Heart left ventricle (tissue), 13 donors: ENCODE measurements around the gene FHL2.

Experiments used
- CTCF ChIP-seq, 12 donors: fragments of 200-600 bp; sonication (generic) in 4 of 12; IDR thresholded peaks; one replicate each; pipeline versions ENCODE4 v1.5.0 to v1.8.0; 2018 to 2022; ENCODE audit warnings: antibody characterized with exemption in 12 of 12, mild to moderate bottlenecking in 5 of 12
- POLR2A ChIP-seq, 2 donors: fragments of 450-650 bp; IDR thresholded peaks; one replicate each; pipeline ENCODE4 v1.6.1; 2017; ENCODE audit warnings: antibody characterized with exemption in 2 of 2, mild to moderate bottlenecking in 2 of 2, moderate library complexity in 2 of 2
- donor health status: ischemic (EF 13 %, LVEDD 7.1; RV severe dilation, severe dysfunction).
- donor health status: DM: no; HTN: yes; CAD: no.
- donor health status: DM: no; HTN: no; CAD: no.
- donor health status: ischemic (EF 25% LVEDD 6.9; RV normal size, moderate dysfunction).
- donor health status: ischemic (EF 25% LVEDD 5.7; RV mildly dilated, moderate dysfunction).
- donor health status: ischemic (EF 35%, LVEDD 5.7; RV mildly dilated, moderate dysfunction).
- donor health status: nonischemic (EF 11% LVEDD 7.7; RV severe dilation, severe dysfunction).
- donor health status: DM: yes; HTN: yes; CAD: no.
- donor health status: PGD.
- donor health status: ischemic (EF 29% LVEDD 5.4; RV normal size, mild dysfunction).
- donor health status: nonischemic (EF 23%, LVEDD 6.1; RV moderate dilation, normal function).

GRCh38 chr2:105344704-105345345, 54.0 kb downstream of the FHL2 start:
- no peak for TF ChIP-seq POLR2A (IDR thresholded peaks at IDR 0.05)
- peak; percentile 9 to 61 (median 36) for TF ChIP-seq CTCF (IDR thresholded peaks at IDR 0.05)
